Right lobe of liver (tissue), 4 donors: ENCODE measurements around the gene MRPS18A.

Source experiments
- CTCF ChIP-seq, 4 donors: fragments of 200-600 bp in 3 of 4; fragments of 450-650 bp in 1 of 4; IDR thresholded peaks; one replicate each; pipeline versions ENCODE4 v1.5.1 to v1.8.0; 2016 to 2022; ENCODE audit warnings: antibody characterized with exemption in 4 of 4, mild to moderate bottlenecking in 2 of 4
- POLR2A ChIP-seq: fragments of 450-650 bp; IDR thresholded peaks from one replicate; pipeline ENCODE4 v1.6.1; 2017; ENCODE audit warnings: antibody characterized with exemption, mild to moderate bottlenecking
- donor health status: DM: no; HTN: no; CAD: no.
- donor health status: DM: no; HTN: no; CAD: no.
- donor health status: DM: no; HTN: yes; CAD: no.

- TF ChIP-seq CTCF (IDR thresholded peaks at IDR 0.05): no peak
- no peak for TF ChIP-seq POLR2A
Measured at GRCh38 chr6:43677759-43678158, 9.8 kb downstream of the MRPS18A start.
